Gastrocnemius medialis (tissue), 4 donors: ENCODE results near the gene HES7.

ENCODE experiments used
- CTCF ChIP-seq, 5 experiments: fragments of 450-650 bp in 3 of 5; fragments of 200-600 bp in 2 of 5; sonication (generic) in 2 of 5; IDR thresholded peaks in 4 of 5; conservative IDR thresholded peaks in 1 of 5; 1 replicate in 4 of 5; 2 replicates in 1 of 5; pipeline ENCODE4 v1.5.1; 2016 to 2019; ENCODE audit warnings: antibody characterized with exemption in 5 of 5, mild to moderate bottlenecking in 3 of 5, moderate library complexity in 3 of 5
- POLR2A ChIP-seq, 2 donors: fragments of 450-650 bp; IDR thresholded peaks; one replicate each; pipeline ENCODE4 v1.6.1; 2017; ENCODE audit warnings: antibody characterized with exemption in 2 of 2, mild to moderate bottlenecking in 2 of 2, moderate library complexity in 2 of 2

GRCh38 chr17:8167526-8167925 lies 43.6 kb upstream of the HES7 start:
- no peak for TF ChIP-seq POLR2A (IDR thresholded peaks at IDR 0.05)
- TF ChIP-seq CTCF (IDR thresholded peaks at IDR 0.05 in 4 of 5, conservative IDR thresholded peaks at IDR 0.05 in 1 of 5): no peak
